Activated T-cell treated with anti-CD3 and anti-CD28 coated beads for 48 hours (primary cell): ENCODE measurements around the gene ITFG1.
"Not testable (repeated sequence)": the region's sequence is repeated elsewhere in the genome, so short reads cannot be mapped to it uniquely, and the experiment has no call there.

ENCODE experiments used
- DNase-seq: peaks from one replicate; pipeline ENCODE4 v3.0.0-alpha.2; 2020; ENCODE audit warnings: low read depth

The ITFG1 gene

DNA sequence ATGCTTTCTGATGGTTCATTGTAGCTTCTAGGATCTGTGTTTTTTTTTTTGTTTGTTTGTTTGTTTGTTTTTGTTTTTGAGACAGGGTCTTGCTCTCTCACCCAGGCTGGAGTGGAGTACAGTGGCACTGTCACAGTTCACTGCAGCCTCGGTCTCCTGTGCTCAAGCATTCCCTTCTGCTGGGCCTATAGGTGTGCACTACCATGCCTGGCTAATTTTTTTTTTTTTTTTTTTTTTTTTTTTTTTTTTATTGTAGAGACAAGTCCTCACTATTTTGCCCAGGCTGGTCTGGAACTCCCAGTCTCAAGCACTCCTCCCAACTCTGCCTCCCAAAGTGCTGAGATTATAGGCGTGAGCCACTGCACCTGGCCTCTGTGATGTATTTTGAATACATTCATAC, 12.1 kb upstream of the ITFG1 start:
- not testable (repeated sequence) for DNase-seq

DNA sequence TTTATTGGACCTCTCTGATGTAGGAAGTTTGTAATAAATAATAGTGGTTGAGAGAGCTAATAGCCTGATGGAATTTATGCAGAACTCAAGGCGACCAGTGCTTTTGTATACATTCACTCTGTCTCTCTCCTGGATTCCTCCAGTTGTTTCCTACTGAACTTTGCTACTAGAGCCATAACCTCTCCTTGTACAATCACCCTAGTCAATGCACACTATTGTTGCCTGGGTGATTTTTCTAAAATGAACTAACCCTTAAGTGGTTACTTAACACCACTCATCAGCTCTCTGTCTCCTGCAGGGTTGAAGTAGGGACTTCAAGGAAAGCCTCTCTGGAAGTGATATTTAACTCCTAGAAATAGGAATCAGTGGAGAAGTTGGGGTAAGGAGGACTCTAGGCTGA, 9.9 kb upstream of the ITFG1 start:
- DNase-seq = no peak

DNA sequence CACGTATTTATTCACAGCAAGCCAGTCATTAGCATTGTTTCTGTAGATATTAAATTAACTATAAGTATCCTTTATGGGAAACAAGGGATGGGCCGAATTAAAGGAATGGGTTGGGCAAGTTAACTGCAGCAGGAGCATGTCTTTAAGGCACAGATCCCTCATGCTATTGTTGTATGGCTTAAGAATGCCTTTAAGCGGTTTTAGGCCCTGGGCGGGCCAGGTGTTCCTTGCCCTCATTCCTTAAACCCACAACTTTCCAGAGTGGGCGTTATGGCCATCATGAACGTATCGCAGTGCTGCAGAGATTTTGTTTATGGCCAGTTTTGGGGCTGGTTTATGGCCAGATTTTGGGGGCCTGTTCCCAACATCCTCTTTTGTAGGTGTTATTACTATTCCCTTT, 9.3 kb upstream of the ITFG1 start:
- DNase-seq = no peak

DNA sequence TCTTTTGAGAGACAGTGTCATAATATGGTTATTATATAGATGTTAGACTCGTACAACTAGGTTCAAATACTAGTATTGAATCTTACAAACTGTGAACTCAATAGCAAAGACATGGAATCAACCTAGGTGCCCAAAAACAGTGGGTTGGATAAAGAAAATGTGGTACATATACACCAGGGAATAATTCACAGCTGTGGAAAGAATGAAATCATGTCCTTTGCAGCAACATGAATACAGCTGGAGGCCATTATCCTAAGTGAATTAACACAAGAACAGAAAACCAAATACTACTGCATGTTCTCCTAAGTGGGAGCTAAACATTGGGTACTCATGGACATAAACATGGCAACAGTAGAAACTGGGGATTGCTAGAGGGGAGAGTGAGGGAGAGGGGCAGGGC, 8.4 kb upstream of the ITFG1 start:
- DNase-seq = no peak

DNA sequence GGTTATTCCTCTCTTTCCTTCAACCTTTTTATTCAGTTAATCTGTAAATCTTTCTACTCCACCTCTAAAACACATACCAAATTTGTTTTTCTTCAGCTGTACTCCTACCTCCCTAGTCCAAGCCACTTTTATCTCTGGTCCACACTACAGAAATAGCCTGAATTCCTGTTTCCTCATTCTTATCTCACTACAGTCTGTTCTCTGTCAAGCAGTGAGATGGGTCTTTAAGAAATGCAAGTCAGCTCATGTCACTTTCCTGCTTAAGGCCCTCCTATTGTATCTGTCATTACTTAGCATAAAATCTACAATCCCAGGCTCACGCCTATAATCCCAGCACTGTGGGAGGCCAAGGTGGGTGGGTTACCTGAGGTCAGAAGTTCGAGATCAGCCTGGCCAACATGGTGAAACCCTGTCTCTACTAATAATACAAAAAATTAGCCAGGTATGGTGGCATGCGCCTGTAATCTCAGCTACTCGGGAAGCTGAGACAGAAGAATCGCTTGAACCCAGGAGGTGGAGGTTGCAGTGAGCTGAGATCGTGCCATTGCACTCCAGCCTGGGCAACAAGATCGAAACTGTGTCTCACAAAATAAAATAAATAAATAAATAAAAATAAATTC, 7.3 kb upstream of the ITFG1 start:
- DNase-seq = not testable (repeated sequence)

DNA sequence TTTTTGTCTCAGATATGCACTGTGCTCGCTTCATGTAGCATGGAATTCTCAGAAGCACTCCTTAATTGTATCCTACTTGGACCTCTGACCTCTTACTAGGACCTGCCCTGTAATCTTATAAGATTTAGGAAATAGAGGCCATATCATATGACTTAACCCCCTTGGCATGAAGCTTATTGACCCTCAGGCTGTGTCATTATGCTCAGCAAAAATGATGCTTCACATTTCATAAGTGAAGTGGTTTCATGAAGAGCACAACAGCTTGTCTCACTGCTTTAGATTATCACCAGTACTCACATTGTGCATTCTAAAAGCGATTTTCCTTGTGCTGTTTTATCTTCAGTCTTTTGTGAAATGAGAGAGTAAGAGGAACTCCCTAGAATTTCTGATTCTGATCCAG, 6.6 kb upstream of the ITFG1 start:
- DNase-seq = no peak

DNA sequence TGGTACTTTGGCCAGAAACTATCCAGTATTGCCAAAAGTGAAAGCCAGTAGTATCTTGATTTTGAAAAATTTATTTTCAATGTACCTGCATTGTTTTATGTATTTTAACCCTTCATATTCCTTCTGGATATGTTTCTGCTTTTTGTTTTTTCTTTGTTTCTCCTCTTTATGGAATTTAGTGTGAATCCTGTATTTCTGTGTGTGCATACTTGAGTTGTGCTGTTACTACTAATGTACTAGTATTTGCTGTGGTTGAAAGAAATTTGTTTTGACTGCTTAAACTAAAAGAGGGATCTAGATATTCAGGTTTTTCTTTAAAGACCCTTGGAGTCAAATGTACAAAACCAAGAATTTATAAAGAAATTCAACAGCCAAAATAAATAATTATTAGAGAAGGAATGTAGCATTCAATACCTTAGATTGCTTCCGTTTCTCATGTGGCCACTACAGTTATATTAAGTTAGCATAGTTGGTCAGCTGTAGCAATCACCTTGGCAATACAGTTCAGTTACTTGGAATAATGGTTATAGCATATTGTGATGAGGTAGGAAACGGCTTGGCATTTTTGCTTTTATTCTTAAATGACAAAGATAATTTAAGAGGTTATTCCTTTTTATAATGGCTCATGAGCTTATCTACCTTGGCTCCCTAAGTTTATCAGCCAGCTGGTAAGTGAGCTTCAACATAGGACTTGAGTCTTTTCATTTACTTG, 5.2 kb upstream of the ITFG1 start:
- DNase-seq = no peak

DNA sequence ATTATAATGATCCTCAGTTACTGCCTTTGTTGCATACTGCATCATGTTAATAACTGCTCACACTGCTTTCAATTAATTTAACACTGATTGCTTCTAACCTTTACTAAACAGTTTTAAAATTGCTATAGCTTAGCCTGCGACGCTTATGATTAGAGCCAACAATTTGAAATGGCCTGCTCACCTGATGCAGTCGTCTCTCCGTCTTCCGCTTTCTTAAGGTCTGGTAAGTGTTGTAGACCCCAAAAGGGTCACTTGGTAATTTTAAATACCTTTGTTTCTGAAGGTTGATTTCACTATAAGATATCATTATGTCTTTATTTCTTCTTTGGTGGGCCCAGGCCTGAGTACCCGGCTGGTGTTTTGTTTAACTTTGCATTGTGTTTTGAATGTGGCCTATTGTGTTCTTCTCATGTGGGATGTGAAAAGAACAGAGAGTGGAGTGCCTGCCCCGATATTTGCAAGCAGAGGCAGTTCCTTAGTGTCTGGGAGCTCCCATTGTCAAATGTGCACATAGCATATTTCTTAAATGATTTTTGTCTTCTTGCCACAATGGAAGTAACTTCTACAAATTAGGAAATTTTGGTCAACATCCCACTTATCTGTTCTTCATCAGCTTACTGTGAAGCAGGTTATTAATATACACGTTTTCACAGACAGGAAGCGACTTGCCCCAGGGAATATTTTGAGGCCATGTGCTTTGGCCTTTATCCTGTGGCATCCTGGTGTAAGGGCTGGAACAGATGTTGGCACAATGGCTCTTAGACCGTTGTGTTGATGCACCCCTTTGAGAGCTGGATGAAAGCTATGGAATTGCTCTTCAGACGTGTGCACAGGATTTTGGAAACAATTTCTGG, 3.1 kb upstream of the ITFG1 start:
- no peak for DNase-seq

DNA sequence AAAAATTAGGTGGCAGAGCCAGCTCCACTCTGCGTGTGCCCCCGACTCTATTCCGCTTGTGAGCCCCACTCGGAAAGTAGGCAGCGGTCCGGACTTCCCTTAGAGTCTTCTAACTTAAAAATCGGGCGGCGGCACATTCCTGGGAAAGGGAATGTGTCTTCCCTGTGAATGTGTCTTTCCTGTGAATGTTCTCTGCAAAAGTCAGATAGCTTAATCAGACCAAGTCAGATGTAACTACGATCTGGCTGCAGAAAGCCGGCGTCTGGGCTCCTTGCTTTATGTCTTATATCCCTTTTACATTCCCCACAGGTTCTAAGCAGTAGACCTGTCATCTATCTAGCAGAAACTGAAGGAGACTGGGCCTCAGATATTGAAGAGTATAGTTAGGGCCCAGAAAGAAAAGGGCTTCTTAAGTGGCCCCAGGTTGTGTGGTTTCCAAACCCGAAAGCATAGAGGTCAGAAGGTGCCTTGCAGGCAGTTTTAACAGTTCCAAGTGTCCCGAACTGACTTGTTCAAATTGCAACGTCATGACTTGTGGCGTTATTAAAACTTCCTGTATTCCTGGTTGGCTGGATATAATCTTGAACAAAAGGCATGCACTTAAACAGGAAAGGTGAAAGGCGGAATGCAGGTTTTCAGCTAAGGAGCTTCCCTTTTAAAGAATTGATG, 869 bp upstream of the ITFG1 start:
- no peak for DNase-seq

DNA sequence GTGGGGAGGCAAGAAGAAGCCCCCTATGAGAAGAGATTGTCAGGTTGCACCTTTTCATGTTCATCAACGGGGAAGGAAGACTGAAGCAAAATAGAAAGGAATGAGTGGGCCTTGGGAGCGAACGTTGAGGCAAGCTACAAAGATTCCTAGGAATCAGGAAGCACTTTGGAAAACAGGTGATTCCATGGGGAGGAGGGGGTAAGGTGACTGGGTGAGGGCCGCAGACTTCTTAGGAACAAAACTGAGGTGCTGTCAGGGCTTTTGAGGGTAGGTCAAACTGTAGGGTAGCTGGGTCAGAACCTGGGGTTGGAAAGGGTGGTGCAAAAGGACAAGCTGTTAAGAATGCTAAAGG, 528 bp downstream of the ITFG1 start:
- no peak for DNase-seq

DNA sequence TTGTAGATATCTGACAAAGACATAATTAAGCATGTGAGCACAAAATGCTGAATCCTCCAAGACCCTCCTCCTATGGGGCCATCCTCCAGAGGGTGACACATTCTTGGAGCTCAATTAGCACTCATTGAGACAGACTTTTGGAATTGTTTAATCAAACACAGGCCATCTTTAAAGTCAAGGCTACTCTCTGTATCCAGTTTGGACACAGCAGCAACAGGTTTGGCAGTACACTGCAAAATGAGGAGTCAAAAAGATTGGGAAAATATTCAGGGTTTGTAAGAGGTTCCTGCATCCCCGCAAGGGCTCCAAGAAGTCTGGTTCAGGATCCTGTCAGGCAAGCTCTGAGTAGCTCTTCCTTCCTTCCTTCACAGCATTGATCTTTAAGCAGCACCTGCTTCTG, 1.3 kb downstream of the ITFG1 start:
- no peak for DNase-seq

DNA sequence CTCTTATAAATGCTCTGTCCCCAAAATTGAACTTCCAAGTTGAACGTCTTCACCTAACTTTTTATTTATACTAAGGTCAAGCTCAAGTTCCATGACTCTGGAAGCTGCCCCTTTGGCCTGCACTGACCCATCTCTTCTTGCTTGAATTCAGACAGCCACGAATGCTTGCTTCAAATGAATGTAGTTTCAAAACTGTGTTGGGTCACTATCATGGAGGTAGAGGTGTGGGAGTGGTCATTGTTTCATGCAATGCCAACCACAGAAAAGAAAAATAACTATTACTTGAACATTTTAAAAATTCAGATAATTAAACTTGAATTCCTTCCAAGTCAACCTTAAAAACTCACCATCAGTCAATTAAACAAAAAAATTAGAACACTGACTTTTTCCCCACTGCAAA, 2.5 kb downstream of the ITFG1 start:
- DNase-seq = no peak

DNA sequence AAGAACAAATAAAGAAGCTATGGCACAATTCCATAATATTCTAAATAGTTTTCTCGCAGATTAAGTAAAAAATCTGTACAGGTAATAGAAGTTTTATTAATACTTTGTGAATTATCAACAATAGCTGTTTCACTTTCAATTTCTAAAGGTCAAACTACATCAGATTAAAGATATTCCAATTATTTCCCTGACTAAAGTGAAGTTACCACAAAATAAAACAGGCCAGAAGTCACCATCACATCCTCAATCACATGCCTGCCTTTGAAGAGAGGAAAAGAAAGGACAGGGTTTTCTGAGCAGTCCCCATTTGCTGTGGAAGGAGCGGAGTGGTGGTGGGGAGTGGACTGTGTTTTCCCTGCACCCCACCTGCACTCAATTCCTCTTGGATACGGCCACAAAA, 11.1 kb downstream of the ITFG1 start:
- no peak for DNase-seq

DNA sequence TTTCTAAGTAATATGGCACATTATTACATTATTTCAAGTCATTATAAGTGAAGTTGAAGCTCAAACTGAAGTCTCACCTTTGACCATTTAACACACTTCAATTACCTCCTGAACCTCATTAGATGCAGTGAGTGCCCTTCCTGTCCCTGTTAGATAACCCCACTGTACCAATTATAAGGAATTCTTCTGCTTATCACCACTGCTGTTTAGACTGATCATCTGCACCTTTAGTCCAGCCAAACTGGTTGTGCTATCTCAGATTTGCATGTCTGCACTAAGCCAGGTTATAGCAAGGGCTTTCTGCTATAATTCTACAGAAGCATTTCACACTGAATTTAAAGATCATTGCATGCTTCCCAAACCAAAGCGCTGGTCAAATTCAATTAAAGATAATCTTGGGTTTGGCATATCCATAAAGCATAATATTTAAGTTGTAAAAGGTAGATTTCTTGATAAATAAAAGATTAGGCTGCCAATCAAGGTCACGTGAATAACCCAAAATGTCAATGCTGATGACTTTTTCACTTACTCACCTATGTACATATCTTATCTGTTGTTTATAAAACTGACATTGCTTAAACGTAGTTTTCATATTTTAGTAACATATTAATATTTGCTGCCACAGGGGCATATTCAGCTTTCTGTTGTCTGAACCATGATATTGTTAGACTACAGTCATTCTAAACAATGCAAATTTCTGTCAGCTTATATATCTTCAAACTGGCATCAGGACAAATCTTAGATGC, 11.9 kb downstream of the ITFG1 start:
- DNase-seq = no peak

DNA sequence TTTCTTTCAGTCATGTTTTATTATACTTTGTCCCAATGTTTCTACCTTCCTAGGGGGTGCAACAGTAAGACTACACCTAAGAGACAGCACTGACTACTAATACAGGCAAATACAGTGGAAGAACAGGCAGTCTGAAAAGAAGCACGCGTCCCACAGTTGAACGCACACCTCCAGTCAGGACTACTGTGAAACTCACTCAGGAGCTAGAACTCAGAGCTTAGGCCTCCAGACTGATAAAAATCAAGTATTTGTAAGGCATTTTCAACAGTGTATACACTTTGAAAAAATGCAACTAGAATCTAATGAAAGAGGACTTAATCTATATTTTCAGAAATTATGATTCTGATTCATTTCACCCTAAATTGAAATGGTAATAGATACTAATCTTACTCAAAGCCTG, 14.4 kb downstream of the ITFG1 start:
- no peak for DNase-seq

DNA sequence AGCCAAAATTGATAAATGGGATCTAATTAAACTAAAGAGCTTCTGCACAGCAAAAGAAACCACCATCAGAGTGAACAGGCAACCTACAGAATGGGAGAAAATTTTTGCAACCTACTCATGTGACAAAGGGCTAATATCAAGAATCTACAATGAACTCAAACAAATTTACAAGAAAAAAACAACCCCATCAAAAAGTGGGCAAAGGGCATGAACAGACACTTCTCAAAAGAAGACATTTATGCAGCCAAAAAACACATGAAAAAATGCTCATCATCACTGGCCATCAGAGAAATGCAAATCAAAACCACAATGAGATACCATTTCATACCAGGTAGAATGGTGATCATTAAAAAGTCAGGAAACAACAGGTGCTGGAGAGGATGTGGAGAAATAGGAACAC, 18.0 kb downstream of the ITFG1 start:
- not testable (repeated sequence) for DNase-seq

DNA sequence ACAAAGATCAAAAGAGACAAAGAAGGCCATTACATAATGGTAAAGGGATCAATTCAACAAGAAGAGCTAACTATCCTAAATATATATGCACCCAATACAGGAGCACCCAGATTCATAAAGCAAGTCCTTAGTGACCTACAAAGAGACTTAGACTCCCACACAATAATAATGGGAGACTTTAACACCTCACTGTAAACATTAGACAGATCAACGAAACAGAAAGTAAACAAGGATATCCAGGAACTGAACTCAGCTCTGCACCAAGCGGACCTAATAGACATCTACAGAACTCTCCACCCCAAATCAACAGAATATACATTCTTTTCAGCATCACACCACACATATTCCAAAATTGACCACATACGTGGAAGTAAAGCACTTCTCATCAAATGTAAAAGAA, 20.8 kb downstream of the ITFG1 start:
- not testable (repeated sequence) for DNase-seq

DNA sequence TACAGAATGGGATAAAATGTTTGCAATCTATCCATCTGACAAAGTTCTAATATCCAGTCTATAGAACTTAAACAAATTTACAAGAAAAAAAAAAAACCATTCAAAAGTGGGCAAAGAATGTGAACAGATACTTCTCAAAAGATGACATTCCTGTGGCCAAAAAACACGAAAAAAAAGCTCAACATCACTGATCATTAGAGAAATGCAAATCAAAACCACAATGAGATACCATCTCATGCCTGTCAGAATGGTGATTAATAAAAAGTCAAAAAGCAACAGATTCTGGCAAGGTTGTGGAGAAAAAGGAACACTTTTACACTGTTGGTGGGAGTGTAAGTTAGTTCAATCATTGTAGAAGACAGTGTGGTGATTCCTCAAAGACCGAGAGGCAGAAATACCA, 26.6 kb downstream of the ITFG1 start:
- not testable (repeated sequence) for DNase-seq

DNA sequence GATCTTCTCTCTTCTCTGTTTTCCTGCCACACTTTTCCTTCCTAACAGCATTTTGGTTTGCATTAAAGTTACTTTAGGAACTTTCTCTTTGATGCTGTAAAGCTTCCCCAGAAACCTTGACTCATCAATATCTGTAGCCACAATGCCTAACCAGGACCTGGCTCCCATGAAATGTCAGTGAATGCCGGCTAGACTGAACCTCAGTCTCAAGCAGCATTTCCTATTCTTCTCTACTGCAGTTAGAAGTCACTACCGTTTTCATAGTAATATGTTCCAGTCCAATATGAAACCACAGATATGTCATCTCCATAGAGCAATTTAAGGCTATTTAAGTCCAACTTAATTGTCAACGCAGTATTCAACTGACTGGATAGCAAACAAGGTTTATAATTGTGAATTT, 28.9 kb downstream of the ITFG1 start:
- DNase-seq = no peak

DNA sequence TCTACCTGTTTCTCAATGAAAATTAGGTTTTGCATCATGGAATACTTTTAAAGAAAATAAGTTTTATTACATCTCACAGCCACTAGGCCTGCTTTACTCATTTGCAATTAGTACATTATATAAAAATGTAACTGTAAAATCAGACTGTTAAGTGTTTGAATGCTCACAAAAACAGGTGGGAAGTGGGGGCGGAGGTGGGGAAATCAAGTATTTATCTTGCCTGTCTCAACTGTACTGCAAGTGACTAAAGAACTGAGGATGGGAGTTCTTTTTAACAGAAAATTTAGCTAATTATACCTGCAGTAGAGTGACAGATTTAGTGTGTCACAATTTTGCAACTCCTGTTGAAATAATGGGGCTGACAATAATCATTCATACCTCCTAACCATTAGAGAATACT, 34.1 kb downstream of the ITFG1 start:
- DNase-seq = no peak

DNA sequence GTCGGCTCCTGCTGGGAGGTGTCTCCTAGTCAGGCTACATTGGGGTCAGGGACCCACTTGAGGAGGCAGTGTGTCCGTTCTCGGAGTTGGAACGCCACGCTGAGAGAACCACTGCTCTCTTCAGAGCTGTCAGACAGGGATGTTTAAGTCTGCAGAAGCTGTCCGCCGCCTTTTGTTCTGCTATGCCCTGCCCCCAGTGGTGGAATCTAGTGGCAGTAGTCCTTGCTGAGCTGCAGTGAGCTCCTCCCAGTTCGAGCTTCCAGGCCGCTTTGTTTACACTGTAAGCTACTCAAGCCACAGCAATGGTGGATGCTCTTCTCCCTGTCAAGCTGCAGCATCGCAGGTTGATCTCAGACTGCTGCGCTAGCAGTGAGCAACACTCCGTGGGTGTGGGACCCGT, 36.0 kb downstream of the ITFG1 start:
- DNase-seq = no peak

DNA sequence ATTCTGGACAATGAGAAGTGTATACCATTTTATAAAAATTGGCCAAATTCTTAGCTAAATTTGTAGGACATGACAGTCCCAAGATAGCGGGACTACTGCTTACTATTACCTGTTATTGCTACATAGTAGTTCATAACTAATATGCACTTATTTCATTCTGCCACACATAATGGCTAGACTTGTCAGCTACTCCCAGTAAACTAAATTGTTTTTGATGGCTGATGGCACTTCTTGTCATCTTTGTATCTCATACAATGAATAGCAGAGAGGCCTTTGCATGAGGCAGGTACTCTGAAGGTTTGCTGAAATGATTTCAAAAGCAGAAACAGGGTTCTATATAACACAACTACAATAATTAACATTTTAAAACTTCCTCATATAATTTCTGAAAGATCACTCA, 44.0 kb downstream of the ITFG1 start:
- no peak for DNase-seq
